ENCODE results near the gene RPN1.

- TF ChIP-seq CTCF (IDR thresholded peaks at IDR 0.05; ENCODE audit: poor library complexity) = no peak
- no peak for TF ChIP-seq EZH2 (IDR thresholded peaks at IDR 0.05; ENCODE audit: borderline replicate concordance)
- no peak for TF ChIP-seq EZH2phosphoT487 (IDR thresholded peaks at IDR 0.05; ENCODE audit: low read depth, severe bottlenecking, unreplicated experiment)
Observed at GRCh38 chr3:128623762-128624176, 26.8 kb downstream of the RPN1 start.
